ENCODE data around the gene SIGLEC9. TPM values are rescaled to one million over a fixed set of nuclear protein-coding genes. Genes with fewer than 3 reads are reported as not detected.

SIGLEC9 gene
- total and polyA plus RNA-seq, 2 of the 8 experiments (the other 6 are each of a cell fraction or from before 2014, with no cell fraction given): not detected

GRCh38 chr19:51145916-51146493 lies 21.3 kb downstream of the SIGLEC9 start:
- Histone ChIP-seq H3K23me2 (ENCODE audit: low read depth, low read length) (no peaks in the 10 kb centered on the region), H4K91ac (replicated peaks; ENCODE audit: insufficient read length, low read length) (no peak overlapping the region)
- 61% methylated on average over 4 of the region's 4 CpGs; no CpG with 5 or more reads in 1 of the 2 experiments for WGBS, 2 experiments (ENCODE audit: extremely low coverage in 1 of 2, insufficient coverage in 1 of 2, insufficient read length in 1 of 2, insufficient replicate concordance in 2 of 2, low coverage in 1 of 2, low lambda C conversion rate in 2 of 2, missing lambda C conversion rate in 1 of 2)
- no peak for TF ChIP-seq CTCF (IDR thresholded peaks at IDR 0.05; ENCODE audit: control extremely low read depth in 1 of 3, insufficient read depth in 1 of 3, low read depth in 1 of 3, low read length in 3 of 3)
- TF ChIP-seq CBX8 (IDR thresholded peaks at IDR 0.05; ENCODE audit: borderline replicate concordance, low read depth, low read length): no peak
- no peak for TF ChIP-seq RNF2 (IDR thresholded peaks at IDR 0.05; ENCODE audit: borderline replicate concordance, low read depth, low read length, missing control alignments, poor library complexity, severe bottlenecking)
- no peak for TF ChIP-seq HDAC6 (IDR thresholded peaks at IDR 0.05; ENCODE audit: low read depth, low read length)
- no peak for TF ChIP-seq RAD21 (IDR thresholded peaks at IDR 0.05 in 1 of 2, conservative IDR thresholded peaks at IDR 0.05 in 1 of 2; ENCODE audit: low read depth in 2 of 2, low read length in 2 of 2)
- no peak for TF ChIP-seq GTF2F1 (IDR thresholded peaks at IDR 0.05; ENCODE audit: borderline replicate concordance, low read depth, low read length)
- TF ChIP-seq CHD1 (IDR thresholded peaks at IDR 0.05; ENCODE audit: low read depth, low read length): no peak
- no peak for TF ChIP-seq ASH2L (IDR thresholded peaks at IDR 0.05; ENCODE audit: low read length)
- no peak for TF ChIP-seq CEBPB (IDR thresholded peaks at IDR 0.05; ENCODE audit: low read depth, low read length)
- TF ChIP-seq BCL11A (IDR thresholded peaks at IDR 0.05; ENCODE audit: low read depth in 2 of 2, low read length in 2 of 2): no peak
- TF ChIP-seq SP4 (IDR thresholded peaks at IDR 0.05; ENCODE audit: low read length): no peak

More at GRCh38 chr19:51145916-51146493, 21.3 kb downstream of the SIGLEC9 start:
- H4K20me1 ChIP-seq (replicated peaks in 1 of 2; ENCODE audit: control insufficient read depth in 1 of 2, insufficient read depth in 2 of 2, low read length in 2 of 2): no peaks in the 10 kb centered on the region
- no peaks in the 10 kb centered on the region for H3K36me3 ChIP-seq (ENCODE audit: control insufficient read depth in 2 of 4, insufficient read depth in 4 of 4, low read length in 3 of 4)
- H3K4me2 ChIP-seq (ENCODE audit: insufficient read depth in 1 of 2, low read depth in 2 of 2, low read length in 2 of 2): no peak overlapping the region
- no peak overlapping the region for H3K14ac ChIP-seq (ENCODE audit: insufficient read length)
- no peak overlapping the region for H3K23ac ChIP-seq (ENCODE audit: insufficient read length)
- ChIA-PET CTCF (ENCODE audit: partially characterized antibody) (interaction anchor here (0.6 to 6.9 kb wide), 4 partner anchors 10 to 462 kb away, joined by 3 to 62 read pairs (median 4); no protein-coding TSS in a partner anchor), POLR2A (ENCODE audit: partially characterized antibody) (no interaction called here)
- no peak overlapping the region for H3K9ac ChIP-seq (replicated peaks in 1 of 4; ENCODE audit: extremely low read depth in 1 of 4, low read depth in 3 of 4, low read length in 3 of 4)
- H4K5ac ChIP-seq (ENCODE audit: insufficient read length, low read depth, low read length): no peak overlapping the region
- no peak overlapping the region for H2BK15ac ChIP-seq (ENCODE audit: low read length)
- H3K27ac ChIP-seq (ENCODE audit: low read depth, low read length): no peak overlapping the region
- H3K4me3 ChIP-seq (ENCODE audit: extremely low read depth in 1 of 4, insufficient read depth in 2 of 4, low read depth in 3 of 4, low read length in 4 of 4): no peak overlapping the region
- H3K4me1 ChIP-seq (replicated peaks in 1 of 4; ENCODE audit: control insufficient read depth in 3 of 4, insufficient read depth in 4 of 4, low read length in 3 of 4): peaks cover 0 to 11% (median 4%) of the 10 kb centered on the region in 4 experiments; a peak in 4 of 7 replicates
- DNase-seq (ENCODE audit: low read depth in 1 of 2, low spot score in 2 of 2) (no peak), FAIRE-seq (no peak)
- H2BK12ac ChIP-seq (ENCODE audit: low read depth, low read length): no peak overlapping the region
- no peak overlapping the region for H2BK120ac ChIP-seq (replicated peaks; ENCODE audit: low read depth, low read length)
- H3K4ac ChIP-seq (replicated peaks; ENCODE audit: insufficient read length, low read depth, low read length): no peak overlapping the region
- H2AK5ac ChIP-seq (ENCODE audit: low read depth, low read length): no peak overlapping the region
- 0 out of 4 replicates have a peak, but pooled peaks cover 0 to 2% of the 10 kb centered on the region in 2 experiments for H3K9me3 ChIP-seq (ENCODE audit: insufficient read depth in 2 of 2, low read depth in 1 of 2, low read length in 1 of 2)
- H3K79me1 ChIP-seq (ENCODE audit: low read depth, low read length): no peaks in the 10 kb centered on the region
- no peak overlapping the region for H3K18ac ChIP-seq (ENCODE audit: extremely low read depth, low read length)
- H3K79me2 ChIP-seq (ENCODE audit: control insufficient read depth in 1 of 2, insufficient read depth in 2 of 2, low read length in 2 of 2): no peaks in the 10 kb centered on the region
- no peak overlapping the region for H2BK20ac ChIP-seq (ENCODE audit: low read length)
- no peak overlapping the region for H2AFZ ChIP-seq (ENCODE audit: low read length)
- H4K8ac ChIP-seq (ENCODE audit: extremely low read depth, insufficient read depth, low read length): no peak overlapping the region
- no peaks in the 10 kb centered on the region for H3K27me3 ChIP-seq (replicated peaks in 1 of 4; ENCODE audit: control insufficient read depth in 3 of 4, extremely low read depth in 1 of 4, insufficient read depth in 3 of 4, low read length in 3 of 4)
- H2BK5ac ChIP-seq (ENCODE audit: low read depth, low read length): no peak overlapping the region
- H3K56ac ChIP-seq (replicated peaks; ENCODE audit: insufficient read length, low read depth, low read length): no peak overlapping the region

Data from H1 (cell line).